H9 (cell line): ENCODE results near the gene SRXN1. TPM values are rescaled to one million over a fixed set of nuclear protein-coding genes. Genes with fewer than 3 reads are reported as not detected.

Experiments
- DNase-seq: peaks from one replicate; pipeline ENCODE4 v3.0.0-alpha.2; 2017
- H2AFZ ChIP-seq: one replicate; pipeline ENCODE4 v1.6.1; 2013; ENCODE audit warnings: mild to moderate bottlenecking, low read length, control low read depth, moderate library complexity
- H2AK5ac ChIP-seq: 2 replicates; pipeline ENCODE4 v1.6.1; 2013; ENCODE audit warnings: low read length, control low read depth, mixed read lengths; ENCODE audit not compliant: insufficient read length
- H2BK120ac ChIP-seq: one replicate; pipeline ENCODE4 v1.6.1; 2013; ENCODE audit warnings: low read depth, mild to moderate bottlenecking, low read length, control low read depth, inconsistent platforms; ENCODE audit not compliant: poor library complexity, severe bottlenecking
- H2BK12ac ChIP-seq: 2 replicates; pipeline ENCODE4 v1.6.1; 2013; ENCODE audit warnings: low read length, control low read depth, mixed read lengths, low read depth; ENCODE audit not compliant: insufficient read length
- H2BK15ac ChIP-seq: 2 replicates; pipeline ENCODE4 v1.6.1; 2013; ENCODE audit warnings: low read depth, low read length, control low read depth
- H2BK20ac ChIP-seq: one replicate; pipeline ENCODE4 v1.6.1; 2013; ENCODE audit warnings: low read depth, mild to moderate bottlenecking, low read length, control low read depth, inconsistent platforms; ENCODE audit not compliant: poor library complexity, severe bottlenecking
- H2BK5ac ChIP-seq: 2 replicates; pipeline ENCODE4 v1.6.1; 2013; ENCODE audit warnings: low read length, control low read depth, mixed read lengths; ENCODE audit not compliant: insufficient read length
- H3K14ac ChIP-seq: 2 replicates; pipeline ENCODE4 v1.6.1; 2013; ENCODE audit warnings: low read length, control low read depth; ENCODE audit not compliant: insufficient read depth
- H3K18ac ChIP-seq: 2 replicates; pipeline ENCODE4 v1.6.1; 2013; ENCODE audit warnings: low read depth, mild to moderate bottlenecking, mixed read lengths, low read length, control low read depth; ENCODE audit not compliant: insufficient read length
- H3K23ac ChIP-seq: 2 replicates; pipeline ENCODE4 v1.6.1; 2013; ENCODE audit warnings: low read length, control low read depth, mixed read lengths, low read depth; ENCODE audit not compliant: insufficient read length
- H3K23me2 ChIP-seq: 2 replicates; pipeline ENCODE4 v1.6.1; 2013; ENCODE audit warnings: low read depth, mild to moderate bottlenecking, mixed read lengths, low read length, control low read depth; ENCODE audit not compliant: insufficient read length, poor library complexity, severe bottlenecking
- H3K27ac ChIP-seq: 2 replicates; pipeline ENCODE4 v1.5.1; 2013; ENCODE audit warnings: low read length, control low read depth, mixed read lengths, low read depth; ENCODE audit not compliant: insufficient read length
- H3K27me3 ChIP-seq: 2 replicates; pipeline ENCODE4 v1.6.1; 2013; ENCODE audit warnings: low read length, control low read depth, inconsistent platforms; ENCODE audit not compliant: insufficient read depth
- H3K4ac ChIP-seq: 2 replicates; pipeline ENCODE4 v1.6.1; 2013; ENCODE audit warnings: low read depth, mild to moderate bottlenecking, control low read depth, inconsistent platforms, low read length, moderate library complexity
- H3K4me1 ChIP-seq: 2 replicates; pipeline ENCODE4 v1.6.1; 2013; ENCODE audit warnings: low read length, control low read depth, inconsistent platforms; ENCODE audit not compliant: insufficient read depth
- H3K4me2 ChIP-seq: 2 replicates; pipeline ENCODE4 v1.6.1; 2013; ENCODE audit warnings: low read length, control low read depth, mixed read lengths; ENCODE audit not compliant: insufficient read length, insufficient read depth
- H3K56ac ChIP-seq: 2 replicates; pipeline ENCODE4 v1.6.1; 2013; ENCODE audit warnings: low read depth, mild to moderate bottlenecking, mixed read lengths, low read length, control low read depth; ENCODE audit not compliant: insufficient read length
- H3K79me1 ChIP-seq: 2 replicates; pipeline ENCODE4 v1.6.1; 2013; ENCODE audit warnings: low read depth, mild to moderate bottlenecking, moderate library complexity, low read length, control low read depth, inconsistent platforms; ENCODE audit not compliant: insufficient read depth, poor library complexity, severe bottlenecking
- H3K79me2 ChIP-seq: 2 replicates; pipeline ENCODE4 v1.6.1; 2013; ENCODE audit warnings: low read length, control low read depth, inconsistent platforms; ENCODE audit not compliant: insufficient read depth
- H3K9ac ChIP-seq: 2 replicates; pipeline ENCODE4 v1.6.1; 2013; ENCODE audit warnings: low read length, control low read depth, mixed read lengths; ENCODE audit not compliant: insufficient read length; ENCODE audit errors: extremely low read depth
- H3K9me3 ChIP-seq: one replicate; pipeline ENCODE4 v1.6.1; 2013; ENCODE audit warnings: low read depth, low read length, inconsistent platforms; ENCODE audit not compliant: control insufficient read depth
- H3T11ph ChIP-seq: one replicate; pipeline ENCODE4 v1.6.1; 2013; ENCODE audit warnings: mild to moderate bottlenecking, low read length, control low read depth, inconsistent platforms
- H4K20me1 ChIP-seq: one replicate; pipeline ENCODE4 v1.6.1; 2013; ENCODE audit not compliant: control insufficient read depth, insufficient read length, insufficient read depth
- H4K5ac ChIP-seq: 2 replicates; pipeline ENCODE4 v1.6.1; 2013; ENCODE audit warnings: low read depth, mild to moderate bottlenecking, mixed read lengths, low read length, control low read depth; ENCODE audit not compliant: insufficient read length
- H4K8ac ChIP-seq: replicated peaks from 2 replicates; pipeline ENCODE4 v1.6.1; 2013; ENCODE audit warnings: low read length, control low read depth, mixed read lengths, low read depth; ENCODE audit not compliant: insufficient read length
- H4K91ac ChIP-seq: 2 replicates; pipeline ENCODE4 v1.6.1; 2013; ENCODE audit warnings: low read depth, mild to moderate bottlenecking, moderate library complexity, mixed read lengths, low read length, control low read depth; ENCODE audit not compliant: insufficient read length
- H3K27ac Mint-ChIP-seq, 3 experiments: 2 replicates in 2 of 3; 3 replicates in 1 of 3; pipeline ENCODE4 v1.8.0; 2020 to 2021; ENCODE audit warnings: mixed read lengths in 3 of 3, mild to moderate bottlenecking in 1 of 3, moderate library complexity in 1 of 3
- H3K27me3 Mint-ChIP-seq: 2 replicates; pipeline ENCODE4 v1.8.0; 2021; ENCODE audit warnings: low read depth, mild to moderate bottlenecking, moderate library complexity, mixed read lengths
- H3K36me3 Mint-ChIP-seq, 3 experiments: 2 replicates in 2 of 3; 3 replicates in 1 of 3; pipeline ENCODE4 v1.8.0; 2020 to 2021; ENCODE audit warnings: low read depth in 3 of 3, mixed read lengths in 3 of 3; ENCODE audit not compliant: insufficient read depth in 1 of 3
- H3K4me1 Mint-ChIP-seq, 2 experiments: 2 replicates each; pipeline ENCODE4 v1.8.0; 2020; ENCODE audit warnings: mixed read lengths in 2 of 2
- H3K4me3 Mint-ChIP-seq, 2 experiments: 2 replicates in 1 of 2; 3 replicates in 1 of 2; pipeline ENCODE4 v1.8.0; 2020 to 2021; ENCODE audit warnings: mild to moderate bottlenecking in 2 of 2, mixed read lengths in 2 of 2, moderate library complexity in 1 of 2
- H3K9me3 Mint-ChIP-seq, 2 experiments: 2 replicates in 1 of 2; 3 replicates in 1 of 2; pipeline ENCODE4 v1.8.0; 2020; ENCODE audit warnings: mild to moderate bottlenecking in 2 of 2, mixed read lengths in 2 of 2, moderate library complexity in 1 of 2
- WGBS: extraction: QIAGEN DNeasy Blood & Tissue Kit; methylation state at CpG from one replicate; pipeline ENCODE4 v1.1.7; 2013; ENCODE audit warnings: missing lambda C conversion rate, low lambda C conversion rate, mixed read lengths; ENCODE audit not compliant: insufficient read length; ENCODE audit errors: extremely low coverage; 5-methylcytosine and 5-hydroxymethylcytosine counted together
- total RNA-seq: library from RNA; stranded (reverse); gene quantifications from 2 replicates; pipeline ENCODE4 v1.2.1, GENCODE V29; 2021
- TF ChIP-seq, protein P1 (sequence below): fragments of 200-600 bp; sonication (generic); conservative IDR thresholded peaks from 3 replicates; pipeline ENCODE4 v1.8.0; 2021; ENCODE audit warnings: antibody characterized with exemption, mild to moderate bottlenecking

Gene SRXN1
- total RNA-seq, 1 experiment from 2014 or later = 25.7 TPM

DNA sequence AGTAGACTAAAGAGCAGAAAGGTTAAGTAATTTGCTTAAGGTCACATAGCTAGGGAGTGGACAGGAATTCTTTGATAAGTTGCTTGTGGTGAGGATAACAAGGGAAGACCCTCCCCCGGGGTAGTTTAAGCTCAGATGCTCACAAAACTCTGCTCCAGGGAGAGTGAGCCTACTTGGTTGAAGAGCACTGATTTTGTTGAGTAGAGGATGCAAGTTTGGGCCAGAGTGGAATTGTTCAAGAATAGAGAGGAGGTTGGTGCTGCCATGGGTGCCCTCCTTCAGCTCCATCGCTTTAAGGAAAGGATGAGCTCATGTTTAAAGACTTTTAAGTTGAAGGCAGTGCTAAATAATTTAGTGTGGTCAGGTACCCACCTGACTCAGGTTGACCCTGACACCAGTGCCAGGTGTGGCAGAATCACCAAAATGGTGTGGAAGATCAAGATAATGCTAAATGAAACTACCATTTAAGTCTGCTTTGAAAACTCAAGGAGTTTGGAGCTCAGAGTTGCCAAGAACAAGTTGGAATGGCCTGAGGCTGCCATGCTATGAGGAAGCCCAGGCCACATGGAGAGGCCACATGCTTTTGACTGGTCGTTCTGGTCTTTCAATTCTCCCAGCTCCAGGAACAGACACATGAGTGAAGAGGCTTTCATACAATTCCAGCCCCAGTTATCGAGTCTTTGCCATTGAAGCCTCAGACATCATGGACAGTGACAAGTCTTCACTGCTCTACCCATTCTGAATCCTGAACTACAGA is 34.9 kb downstream of the SRXN1 start:
- Mint-ChIP-seq H3K9me3 (peaks cover 6 to 7% of the 10 kb centered on the region in 2 experiments), H3K27ac (peak overlapping the region in 1 of 3 experiments; percentile 68; a peak in 1 of 7 replicates)
- WGBS = no CpG with 5 or more reads among the region's 4 CpGs

More for the DNA sequence above, 34.9 kb downstream of the SRXN1 start:
- peaks cover 9 to 18% of the 10 kb centered on the region in 2 experiments for H3K4me1 Mint-ChIP-seq
- no peaks in the 10 kb centered on the region for H3K27me3 ChIP-seq
- peaks cover 0 to 5% (median 0%) of the 10 kb centered on the region in 3 experiments; a peak in 2 of 7 replicates for H3K36me3 Mint-ChIP-seq
- H3K56ac ChIP-seq = no peak overlapping the region
- no peak overlapping the region for H3K23ac ChIP-seq
- H3K18ac ChIP-seq = no peak overlapping the region
- no peak for DNase-seq
- no peak overlapping the region for H3K4me2 ChIP-seq
- TF ChIP-seq, protein P1, sequence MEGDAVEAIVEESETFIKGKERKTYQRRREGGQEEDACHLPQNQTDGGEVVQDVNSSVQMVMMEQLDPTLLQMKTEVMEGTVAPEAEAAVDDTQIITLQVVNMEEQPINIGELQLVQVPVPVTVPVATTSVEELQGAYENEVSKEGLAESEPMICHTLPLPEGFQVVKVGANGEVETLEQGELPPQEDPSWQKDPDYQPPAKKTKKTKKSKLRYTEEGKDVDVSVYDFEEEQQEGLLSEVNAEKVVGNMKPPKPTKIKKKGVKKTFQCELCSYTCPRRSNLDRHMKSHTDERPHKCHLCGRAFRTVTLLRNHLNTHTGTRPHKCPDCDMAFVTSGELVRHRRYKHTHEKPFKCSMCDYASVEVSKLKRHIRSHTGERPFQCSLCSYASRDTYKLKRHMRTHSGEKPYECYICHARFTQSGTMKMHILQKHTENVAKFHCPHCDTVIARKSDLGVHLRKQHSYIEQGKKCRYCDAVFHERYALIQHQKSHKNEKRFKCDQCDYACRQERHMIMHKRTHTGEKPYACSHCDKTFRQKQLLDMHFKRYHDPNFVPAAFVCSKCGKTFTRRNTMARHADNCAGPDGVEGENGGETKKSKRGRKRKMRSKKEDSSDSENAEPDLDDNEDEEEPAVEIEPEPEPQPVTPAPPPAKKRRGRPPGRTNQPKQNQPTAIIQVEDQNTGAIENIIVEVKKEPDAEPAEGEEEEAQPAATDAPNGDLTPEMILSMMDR = no peak
- H4K91ac ChIP-seq = no peak overlapping the region
- no peak overlapping the region for H2BK20ac ChIP-seq
- no peak overlapping the region for H2AFZ ChIP-seq
- H2BK12ac ChIP-seq = no peak overlapping the region
- H3K4me1 ChIP-seq = 0 out of 2 replicates have a peak, but pooled peaks cover 5% of the 10 kb centered on the region
- no peak overlapping the region for H3K14ac ChIP-seq
- no peak overlapping the region for H2BK15ac ChIP-seq
- no peak overlapping the region for H2BK120ac ChIP-seq
- no peaks in the 10 kb centered on the region for H3K79me1 ChIP-seq
- H3K9ac ChIP-seq = no peak overlapping the region
- H3K23me2 ChIP-seq = no peaks in the 10 kb centered on the region
- no peaks in the 10 kb centered on the region for H3K79me2 ChIP-seq
- no peak overlapping the region for H3T11ph ChIP-seq
- no peak overlapping the region for H4K8ac ChIP-seq
- H3K4ac ChIP-seq = no peak overlapping the region
- no peaks in the 10 kb centered on the region for H4K20me1 ChIP-seq
- H3K4me3 Mint-ChIP-seq = no peak overlapping the region
- H2BK5ac ChIP-seq = no peak overlapping the region
- H3K27ac ChIP-seq = no peak overlapping the region
- no peak overlapping the region for H4K5ac ChIP-seq
- peaks cover 4% of the 10 kb centered on the region for H3K9me3 ChIP-seq
- peaks cover 22% of the 10 kb centered on the region for H3K27me3 Mint-ChIP-seq
- H2AK5ac ChIP-seq = no peak overlapping the region
